GM12874 (cell line): Measurements from ENCODE around the gene MEMO1.

Source experiments
- TF ChIP-seq, protein P1 (sequence below): IDR thresholded peaks from 2 replicates; pipeline ENCODE4 v1.5.1; 2011; ENCODE audit warnings: low read depth, mild to moderate bottlenecking, control low read depth, low read length, moderate library complexity; ENCODE audit not compliant: insufficient read depth

Gene MEMO1

DNA sequence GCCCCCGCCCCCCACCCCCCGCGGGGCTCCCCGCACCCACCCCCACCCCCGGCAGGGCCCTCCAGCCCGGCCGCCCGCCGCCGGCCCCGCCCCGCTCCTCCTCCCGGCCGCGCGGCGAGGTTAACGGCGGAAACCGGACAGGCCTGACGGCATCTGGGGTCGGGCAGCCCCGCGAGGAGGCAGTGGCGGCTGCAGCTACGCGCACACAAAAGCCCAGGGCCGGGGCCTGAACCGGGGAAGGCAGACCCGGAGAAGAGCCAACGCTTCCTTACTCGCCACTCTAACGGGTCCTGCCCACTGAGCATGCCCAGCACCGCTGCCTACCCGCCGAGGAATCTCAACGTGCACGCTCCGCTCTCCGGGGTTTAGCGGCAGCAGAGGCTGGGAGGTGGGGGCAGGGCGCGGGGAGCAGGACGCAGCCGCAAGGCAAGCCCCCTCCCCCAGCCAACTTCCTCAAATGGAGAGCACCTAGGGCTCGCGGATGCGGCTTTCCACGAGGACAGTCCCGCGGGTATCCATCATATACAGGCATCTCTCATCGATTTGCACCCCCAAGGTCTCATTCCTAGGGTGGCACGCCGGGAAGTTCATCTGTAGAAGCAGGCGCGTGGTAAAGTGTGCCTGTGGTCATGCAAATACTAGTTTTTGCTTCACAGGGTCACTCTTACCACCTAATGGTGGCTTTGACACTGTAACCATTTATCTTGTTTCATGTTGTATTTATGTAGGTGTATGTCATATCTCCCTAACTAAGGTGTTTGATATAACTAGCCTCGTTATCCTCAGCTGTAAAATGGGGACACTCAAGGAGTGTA lies at the start of gene MEMO1:
TSS of gene MEMO1 (minus strand) at position 339 of the 815 bp plus-strand sequence. CDS start 761 bp downstream, outside the sequence.
- TF ChIP-seq, protein P1, sequence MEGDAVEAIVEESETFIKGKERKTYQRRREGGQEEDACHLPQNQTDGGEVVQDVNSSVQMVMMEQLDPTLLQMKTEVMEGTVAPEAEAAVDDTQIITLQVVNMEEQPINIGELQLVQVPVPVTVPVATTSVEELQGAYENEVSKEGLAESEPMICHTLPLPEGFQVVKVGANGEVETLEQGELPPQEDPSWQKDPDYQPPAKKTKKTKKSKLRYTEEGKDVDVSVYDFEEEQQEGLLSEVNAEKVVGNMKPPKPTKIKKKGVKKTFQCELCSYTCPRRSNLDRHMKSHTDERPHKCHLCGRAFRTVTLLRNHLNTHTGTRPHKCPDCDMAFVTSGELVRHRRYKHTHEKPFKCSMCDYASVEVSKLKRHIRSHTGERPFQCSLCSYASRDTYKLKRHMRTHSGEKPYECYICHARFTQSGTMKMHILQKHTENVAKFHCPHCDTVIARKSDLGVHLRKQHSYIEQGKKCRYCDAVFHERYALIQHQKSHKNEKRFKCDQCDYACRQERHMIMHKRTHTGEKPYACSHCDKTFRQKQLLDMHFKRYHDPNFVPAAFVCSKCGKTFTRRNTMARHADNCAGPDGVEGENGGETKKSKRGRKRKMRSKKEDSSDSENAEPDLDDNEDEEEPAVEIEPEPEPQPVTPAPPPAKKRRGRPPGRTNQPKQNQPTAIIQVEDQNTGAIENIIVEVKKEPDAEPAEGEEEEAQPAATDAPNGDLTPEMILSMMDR = 0 out of 2 replicates have a peak, but pooled peaks have one; percentile 0

DNA sequence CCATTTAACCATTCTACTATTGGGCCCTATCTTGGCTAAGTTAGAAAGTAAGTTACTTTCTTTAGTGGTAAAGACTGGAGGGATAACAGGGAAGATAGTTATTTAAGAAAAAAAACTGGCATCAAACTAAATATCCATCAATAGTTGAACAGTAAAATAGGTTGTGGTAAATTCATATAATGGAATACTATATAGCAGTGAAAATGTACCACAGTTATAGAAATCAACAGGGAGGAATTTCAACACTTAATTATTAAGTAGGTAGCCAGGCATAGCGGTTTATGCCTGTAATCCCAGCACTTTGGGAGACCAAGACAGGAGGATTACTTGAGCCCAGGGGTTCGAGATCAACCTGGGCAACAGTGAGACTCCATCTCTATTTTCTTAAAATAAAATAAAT lies 49.5 kb upstream of the MEMO1 start:
- TF ChIP-seq, protein P1 = no peak

DNA sequence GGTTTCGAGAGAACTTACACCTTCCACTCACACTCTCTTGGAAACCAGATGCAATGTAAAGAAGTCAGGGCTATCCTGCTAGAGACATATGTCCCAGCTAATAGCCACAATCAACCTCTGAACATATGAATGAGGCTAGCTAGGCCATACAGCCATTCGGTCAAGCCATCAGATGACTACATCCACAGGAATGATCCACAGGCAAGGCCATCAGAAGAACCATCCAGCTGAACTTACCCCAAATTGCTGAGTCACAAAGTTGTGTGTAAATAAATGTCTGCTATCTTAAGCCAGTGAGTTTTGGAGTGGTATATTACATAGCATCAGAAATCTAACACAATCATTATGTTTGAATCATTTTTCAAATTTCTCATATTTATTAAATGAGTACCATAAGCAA lies 47.3 kb upstream of the MEMO1 start:
- TF ChIP-seq, protein P1 = no peak

DNA sequence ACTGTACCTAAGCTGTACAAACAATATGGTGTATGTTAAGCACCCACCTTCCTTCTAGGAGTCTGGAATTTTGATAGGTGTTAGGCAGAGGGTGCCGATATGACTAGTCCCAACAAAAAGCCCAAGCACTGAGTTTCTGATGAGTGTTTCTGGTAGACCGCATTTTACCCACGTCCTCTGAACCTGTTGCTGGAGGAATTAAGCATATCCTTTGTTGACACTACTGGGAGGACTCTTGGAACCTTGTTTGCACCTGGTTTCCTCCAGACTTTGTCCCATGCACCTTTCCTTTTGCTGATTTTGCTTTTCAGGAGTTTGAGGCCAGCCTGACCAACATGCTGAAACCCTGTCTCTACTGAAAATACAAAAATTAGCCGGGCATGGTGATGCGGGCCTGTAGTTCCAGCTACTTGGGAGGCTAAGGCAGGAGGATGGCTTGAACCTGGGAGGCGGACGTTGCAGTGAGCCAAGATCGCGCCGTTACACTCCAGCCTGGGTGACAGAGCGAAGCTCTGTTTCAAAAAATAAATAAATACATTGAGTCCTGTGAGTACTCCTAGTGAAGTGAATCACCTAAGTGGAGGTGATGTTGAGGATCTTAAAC lies 41.1 kb upstream of the MEMO1 start:
- TF ChIP-seq, protein P1 = no peak

DNA sequence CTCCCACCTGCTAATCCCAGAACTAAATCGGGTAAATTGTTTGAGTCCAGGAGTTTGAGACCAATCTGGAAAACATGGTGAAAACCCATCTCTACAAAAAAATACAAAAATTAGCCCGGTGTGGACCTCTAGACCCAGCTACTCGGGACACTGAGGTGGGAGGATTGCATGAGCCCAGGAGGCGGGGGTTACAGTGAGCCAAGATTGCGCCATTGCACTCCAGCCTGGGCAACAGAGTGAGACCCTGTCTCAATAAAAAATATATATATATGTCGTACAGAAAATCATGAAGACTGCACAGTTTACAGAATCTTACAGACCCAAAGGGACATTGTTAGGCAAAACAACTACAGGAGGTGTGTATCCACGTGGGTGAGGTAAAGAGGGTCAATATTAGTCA lies 32.8 kb upstream of the MEMO1 start:
- TF ChIP-seq, protein P1 = no peak

DNA sequence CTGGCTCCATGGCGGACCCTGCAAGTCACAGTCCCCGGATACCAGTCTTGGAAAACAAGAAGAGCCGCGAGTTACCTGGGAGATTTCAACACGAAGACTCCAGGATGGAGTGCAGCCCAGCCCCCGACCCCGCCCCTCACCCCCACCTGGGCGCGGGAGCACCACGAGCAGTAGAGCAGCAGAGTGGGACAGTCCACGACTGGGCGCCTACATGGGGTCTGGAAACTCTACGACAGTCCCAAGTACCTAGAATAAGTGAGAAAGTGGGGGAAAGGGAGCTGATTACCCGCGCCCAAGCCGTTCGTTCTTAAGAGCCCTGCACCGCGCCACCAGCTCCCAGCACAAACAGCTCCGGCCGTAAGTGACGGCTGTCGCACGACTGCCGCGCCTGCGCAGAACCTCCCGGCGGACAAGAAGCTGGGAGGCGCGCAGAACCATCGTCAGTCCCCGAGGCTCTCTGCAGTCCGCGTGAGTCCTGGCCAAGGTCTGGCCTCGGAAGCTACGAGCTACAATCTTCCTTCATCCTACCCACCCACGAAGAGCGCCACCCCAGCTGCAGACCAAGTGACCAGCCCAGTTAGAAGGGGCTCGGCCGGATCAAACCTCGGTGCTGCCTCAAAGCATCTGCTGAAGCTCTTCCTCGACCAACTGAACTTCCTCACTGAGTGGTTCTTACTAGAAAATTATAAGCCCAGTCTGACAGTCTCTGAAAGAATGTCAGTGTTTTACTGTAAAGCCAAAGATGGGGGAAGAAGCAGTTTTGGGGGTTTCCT lies 28.8 kb upstream of the MEMO1 start, which contains the start of gene DPY30:
TSS of gene DPY30 (minus strand) at position 359 of the 773 bp plus-strand sequence. CDS start at position 10, 349 bp downstream.
- TF ChIP-seq, protein P1 = no peak

DNA sequence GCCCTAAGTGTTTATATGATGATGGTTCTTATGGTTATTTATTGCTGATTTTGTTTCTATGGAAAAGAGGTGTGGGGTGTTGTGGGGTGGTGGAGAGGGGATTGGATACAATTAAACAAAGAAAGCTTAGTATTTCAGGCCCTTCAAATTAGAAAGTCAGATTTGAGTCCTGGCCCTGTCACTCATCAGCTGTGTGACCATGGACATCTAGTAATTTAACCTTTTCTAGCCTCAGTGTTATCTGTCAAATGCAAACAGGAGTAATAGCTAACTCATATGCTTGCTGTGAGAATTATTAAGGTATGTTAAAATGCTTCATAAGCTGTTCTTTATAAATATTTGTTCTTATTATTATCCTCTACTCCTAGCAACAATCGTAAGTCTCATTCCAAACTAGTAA lies 2.1 kb upstream of the MEMO1 start:
- TF ChIP-seq, protein P1 = no peak
